NAMALWA (cell line): ENCODE data around the gene SPTAN1.

Experiments used
- DNase-seq: peaks from one replicate; pipeline ENCODE4 v3.0.0-alpha.2; 2015; ENCODE audit warnings: low spot score

Gene SPTAN1

DNA sequence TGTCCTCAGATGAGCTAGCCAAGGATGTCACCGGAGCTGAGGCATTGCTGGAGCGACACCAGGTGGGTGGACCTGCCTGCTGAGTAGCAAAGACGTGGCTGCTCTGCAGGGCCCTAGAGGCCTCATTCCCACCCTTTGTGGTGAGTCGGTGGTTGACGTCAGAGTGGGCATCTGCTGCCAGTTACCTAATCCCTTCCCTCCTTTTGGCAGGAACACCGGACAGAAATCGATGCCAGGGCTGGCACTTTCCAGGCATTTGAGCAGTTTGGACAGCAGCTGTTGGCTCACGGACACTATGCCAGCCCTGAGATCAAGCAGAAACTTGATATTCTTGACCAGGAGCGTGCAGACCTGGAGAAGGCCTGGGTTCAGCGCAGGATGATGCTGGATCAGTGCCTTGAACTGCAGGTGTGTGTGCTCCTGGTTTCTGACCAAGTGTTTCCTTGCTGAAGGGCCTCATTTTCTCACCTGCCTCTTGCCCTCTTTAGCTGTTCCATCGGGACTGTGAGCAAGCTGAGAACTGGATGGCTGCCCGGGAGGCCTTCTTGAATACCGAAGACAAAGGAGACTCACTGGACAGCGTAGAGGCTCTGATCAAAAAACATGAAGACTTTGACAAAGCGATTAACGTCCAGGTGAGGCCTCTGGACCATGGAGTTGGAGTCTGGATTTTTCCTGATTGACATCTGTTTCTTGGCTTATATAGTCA lies 55.4 kb downstream of the SPTAN1 start:
- DNase-seq = no peak

DNA sequence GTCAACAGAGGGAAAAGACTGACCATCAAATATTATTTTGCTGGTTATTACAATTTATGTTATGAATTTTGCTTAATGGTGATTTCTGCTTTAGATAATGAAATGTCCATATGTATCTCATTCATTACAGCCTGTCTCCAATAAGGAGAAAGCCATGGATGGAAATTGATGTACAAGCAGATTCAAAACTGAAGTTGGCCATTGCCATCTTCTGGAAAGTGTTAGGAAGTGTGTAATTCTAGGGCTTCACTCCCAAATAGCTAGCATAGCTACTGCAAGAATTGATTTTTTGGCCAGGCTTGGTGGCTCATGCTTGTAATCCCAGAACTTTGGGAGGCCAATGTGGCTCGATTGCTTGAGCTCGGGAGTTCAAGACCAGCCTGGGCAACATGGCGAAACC lies 58.5 kb downstream of the SPTAN1 start:
- no peak for DNase-seq

DNA sequence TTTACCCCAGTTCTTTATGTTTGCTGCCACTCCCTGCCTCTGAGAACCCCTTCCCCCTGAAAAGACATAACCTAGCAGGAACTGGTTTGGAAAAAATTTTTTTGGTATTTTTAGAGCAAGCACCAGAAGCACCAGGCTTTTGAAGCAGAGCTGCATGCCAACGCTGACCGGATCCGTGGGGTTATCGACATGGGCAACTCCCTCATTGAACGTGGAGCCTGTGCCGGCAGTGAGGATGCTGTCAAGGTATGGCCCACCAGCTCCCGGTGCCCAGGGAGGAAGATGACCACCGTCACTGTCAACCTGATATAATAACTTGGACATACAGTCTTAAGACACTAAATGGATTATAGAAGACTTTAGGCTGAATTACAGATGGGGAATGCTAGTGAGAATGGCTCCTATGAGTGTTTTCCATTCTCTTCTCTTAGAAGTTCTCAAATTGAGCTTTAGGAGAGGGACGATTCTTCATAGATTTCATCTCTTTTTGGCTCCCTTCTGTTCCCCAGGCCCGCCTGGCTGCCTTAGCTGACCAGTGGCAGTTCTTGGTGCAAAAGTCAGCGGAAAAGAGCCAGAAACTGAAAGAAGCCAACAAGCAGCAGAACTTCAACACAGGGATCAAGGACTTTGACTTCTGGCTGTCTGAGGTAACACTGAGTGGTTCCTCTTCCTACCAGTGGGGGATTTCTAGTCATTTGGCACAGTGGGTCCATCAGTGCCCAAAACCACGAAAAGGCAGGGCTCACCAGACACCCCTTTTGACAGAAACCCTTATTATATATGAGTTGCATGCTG lies 59.4 kb downstream of the SPTAN1 start:
- DNase-seq = no peak

DNA sequence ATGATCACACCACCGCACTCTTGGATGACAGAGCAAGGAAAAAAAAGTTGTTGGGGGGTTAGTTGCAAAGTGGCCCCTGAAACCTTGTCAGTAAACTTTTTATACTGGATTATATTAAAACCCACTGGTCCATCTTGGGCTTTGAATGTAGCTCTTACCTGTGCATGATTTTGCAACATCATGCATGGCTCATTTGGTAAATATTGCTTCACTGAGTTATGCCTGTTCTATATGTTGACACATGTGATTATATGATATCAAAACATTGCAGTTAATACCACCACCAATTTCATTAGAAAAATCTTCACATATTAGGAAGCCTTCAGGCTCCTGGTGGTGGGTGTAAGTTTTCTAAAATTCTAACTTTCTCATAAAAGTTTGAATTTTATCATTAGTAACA lies 62.3 kb downstream of the SPTAN1 start:
- DNase-seq = no peak

DNA sequence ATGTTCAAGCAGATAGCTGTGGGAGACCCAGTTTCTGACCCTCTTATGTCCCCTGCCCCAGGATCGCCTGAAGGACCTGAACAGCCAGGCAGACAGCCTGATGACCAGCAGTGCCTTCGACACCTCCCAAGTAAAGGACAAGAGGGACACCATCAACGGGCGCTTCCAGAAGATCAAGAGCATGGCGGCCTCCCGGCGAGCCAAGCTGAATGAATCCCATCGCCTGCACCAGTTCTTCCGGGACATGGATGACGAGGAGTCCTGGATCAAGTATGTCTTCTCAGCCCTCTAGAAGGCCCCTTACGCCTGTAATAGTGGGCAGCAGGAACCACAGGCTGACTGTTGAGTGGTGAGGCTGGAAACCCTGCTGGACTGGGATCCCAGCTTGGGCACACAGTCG lies 63.2 kb downstream of the SPTAN1 start:
- DNase-seq = no peak

DNA sequence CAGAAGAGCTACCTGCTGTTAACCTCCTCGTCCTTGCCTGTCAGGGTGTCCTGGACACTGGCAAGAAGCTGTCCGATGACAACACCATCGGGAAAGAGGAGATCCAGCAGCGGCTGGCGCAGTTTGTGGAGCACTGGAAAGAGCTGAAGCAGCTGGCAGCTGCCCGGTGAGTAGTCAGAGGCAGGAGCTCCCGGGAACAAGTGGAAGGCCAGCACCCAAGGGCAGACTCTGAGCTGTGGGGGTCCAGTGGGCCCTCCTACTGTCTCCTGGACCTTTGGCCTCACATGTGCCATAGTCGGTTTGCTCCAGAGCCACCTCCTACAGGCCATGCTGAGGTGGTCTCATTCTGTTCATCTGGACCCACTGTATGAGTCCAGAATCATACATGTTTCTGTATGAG lies 65.6 kb downstream of the SPTAN1 start:
- no peak for DNase-seq

DNA sequence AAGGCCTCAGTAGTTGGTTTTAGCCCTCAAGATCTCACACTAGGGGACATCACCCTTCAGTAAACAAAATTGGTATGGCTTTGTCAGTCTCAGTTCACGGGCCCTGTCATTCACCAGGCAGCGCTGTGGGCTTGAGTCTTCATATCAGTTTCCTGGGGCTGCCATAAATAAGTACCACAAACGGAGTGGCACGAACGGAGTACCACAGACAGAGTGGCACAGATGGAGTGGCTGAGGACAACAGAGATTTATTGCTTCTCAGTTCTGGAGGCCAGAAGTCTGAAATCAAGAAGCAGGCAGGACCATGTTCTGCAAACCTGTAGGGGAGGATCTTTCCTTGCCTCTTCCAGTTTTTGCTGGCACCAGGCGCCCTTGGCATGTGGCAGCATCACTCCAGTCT lies 66.7 kb downstream of the SPTAN1 start:
- DNase-seq = no peak

DNA sequence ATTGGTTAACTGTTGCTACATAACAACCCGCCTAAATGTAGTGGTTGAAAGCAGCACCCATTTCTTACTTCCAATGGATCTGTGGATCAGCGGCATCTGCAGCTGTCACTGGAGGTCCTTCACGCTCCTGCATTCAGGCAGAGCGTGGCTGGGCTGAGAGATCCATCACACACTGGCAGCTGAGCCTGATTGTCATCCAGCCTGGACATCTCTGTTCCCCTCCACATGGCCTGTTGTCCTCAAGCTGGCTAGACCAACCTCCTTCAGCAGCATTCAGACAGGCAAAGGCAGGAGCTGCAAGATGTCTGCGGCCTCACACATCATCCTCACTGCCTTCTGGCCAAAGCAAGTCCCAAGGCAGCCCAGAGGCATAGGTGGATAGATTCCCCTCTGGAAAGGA lies 67.4 kb downstream of the SPTAN1 start:
- DNase-seq = no peak

DNA sequence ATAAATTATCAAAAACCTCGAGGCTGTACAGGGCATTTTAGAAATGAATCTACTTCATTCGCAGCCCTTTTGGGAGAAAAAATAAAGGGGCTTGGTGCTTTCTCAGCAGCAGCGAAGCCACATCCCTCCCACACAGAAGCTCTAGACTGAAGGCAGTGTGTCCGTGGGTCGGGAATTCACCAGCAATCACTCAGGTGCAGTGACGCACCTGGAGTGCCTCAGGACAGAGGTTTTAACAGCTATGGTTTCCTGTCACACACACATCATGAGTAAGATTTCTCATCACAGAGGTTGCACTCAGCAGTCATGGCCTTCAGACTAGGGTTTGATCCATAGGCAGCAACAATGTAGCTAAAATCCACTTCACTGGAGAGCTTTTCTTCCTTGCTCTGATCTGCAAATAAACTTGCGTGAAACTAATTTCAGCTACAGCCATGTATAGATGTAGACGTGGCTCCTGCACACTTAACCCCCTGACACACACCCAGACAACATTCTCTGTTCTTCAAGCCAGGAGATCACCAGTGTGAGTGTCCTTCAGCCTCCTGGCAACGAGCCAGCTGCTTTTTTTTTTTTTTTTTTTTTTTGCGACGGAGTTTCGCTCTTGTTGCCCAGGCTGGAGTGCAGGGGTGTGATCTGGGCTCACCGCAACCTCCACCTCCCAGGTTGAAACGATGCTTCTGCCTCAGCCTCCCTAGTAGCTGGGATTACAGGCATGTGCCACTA lies 69.5 kb downstream of the SPTAN1 start:
- DNase-seq = no peak

DNA sequence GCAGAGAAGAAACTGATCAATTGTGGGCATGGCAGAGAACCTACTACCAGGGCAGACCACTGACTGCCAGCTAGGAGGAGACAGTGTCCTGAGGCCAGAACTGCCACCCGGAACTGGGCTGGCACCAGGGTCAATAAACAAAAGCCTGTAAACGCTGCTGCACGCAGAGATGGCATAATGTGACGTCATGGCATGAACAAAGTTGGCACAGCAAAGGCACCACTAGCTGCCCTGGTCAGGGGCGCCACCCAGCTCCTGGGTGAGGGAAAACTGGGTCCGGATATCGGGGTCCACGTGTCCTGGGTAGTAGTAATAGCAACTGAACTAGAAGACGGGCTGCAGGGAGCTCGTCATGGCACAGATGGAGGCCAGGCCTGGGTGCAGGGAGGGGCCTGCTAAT lies 72.2 kb downstream of the SPTAN1 start:
- no peak for DNase-seq

DNA sequence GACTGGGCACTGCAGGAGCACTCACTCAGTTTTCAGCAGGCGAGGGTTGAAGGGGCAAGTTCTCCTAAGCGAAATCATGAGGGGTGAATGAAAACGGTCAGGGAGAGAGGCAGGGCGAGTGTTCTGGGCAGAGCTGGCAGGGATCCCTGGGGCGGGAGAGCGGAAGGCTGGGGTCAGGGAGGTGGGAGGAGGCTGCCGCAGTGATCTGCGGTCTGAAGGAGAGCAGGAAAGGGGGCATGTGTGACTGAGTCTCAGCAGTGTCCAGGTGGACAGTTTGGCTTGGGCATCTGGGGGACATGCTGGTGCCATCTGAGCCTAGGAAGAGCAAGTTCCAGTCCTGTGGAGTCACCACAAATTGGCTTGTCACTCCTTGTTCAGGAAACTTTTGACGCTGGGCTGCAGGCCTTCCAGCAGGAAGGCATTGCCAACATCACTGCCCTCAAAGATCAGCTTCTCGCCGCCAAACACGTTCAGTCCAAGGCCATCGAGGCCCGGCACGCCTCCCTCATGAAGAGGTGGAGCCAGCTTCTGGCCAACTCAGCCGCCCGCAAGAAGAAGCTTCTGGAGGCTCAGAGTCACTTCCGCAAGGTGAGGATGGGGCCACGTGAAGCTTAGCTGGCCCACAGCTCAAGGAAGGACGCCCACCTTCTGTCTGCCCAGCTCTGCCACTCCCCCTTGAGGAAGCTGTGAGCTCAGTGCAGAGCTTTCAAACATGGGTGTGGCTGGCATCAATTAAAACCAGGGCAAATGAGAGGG lies 73.2 kb downstream of the SPTAN1 start:
- DNase-seq = no peak

DNA sequence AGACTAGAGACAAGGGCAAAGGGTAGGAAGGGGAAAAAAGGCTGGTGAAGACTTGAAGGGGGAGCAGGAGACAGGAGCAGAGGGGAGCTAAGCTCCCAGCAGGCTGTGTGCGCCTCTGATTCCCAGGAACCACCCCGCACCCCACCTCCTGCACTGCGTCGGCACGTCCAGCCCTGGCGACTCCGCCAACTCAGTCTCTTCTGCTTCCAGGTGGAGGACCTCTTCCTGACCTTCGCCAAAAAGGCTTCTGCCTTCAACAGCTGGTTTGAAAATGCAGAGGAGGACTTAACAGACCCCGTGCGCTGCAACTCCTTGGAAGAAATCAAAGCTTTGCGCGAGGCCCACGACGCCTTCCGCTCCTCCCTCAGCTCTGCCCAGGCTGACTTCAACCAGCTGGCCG lies 73.8 kb downstream of the SPTAN1 start:
- no peak for DNase-seq

DNA sequence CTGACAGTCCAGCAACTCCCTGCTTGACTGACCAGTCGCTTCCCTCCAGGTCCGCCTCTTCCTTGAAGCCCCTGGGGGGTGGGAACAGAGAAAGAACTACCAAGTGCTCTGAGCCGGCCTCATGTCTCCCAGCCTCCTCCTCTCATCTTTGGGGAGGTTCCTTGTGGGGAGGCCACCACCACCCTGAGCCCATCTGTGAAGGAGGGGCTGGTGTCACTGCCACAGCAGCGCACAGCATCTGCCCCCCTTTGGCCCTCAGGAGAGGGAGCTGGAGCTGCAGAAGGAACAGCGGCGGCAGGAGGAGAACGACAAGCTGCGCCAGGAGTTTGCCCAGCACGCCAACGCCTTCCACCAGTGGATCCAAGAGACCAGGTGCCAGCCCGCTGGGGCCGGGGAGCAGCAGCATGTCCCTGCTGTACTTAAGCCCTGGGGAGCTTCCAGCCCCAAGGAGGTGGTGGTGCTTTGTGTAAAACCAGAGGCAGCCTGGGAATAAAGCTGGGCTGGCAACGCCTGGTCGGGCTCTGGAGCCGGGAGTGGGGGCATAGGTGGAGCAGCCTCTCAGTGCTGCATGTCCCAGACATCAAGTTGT lies 74.8 kb downstream of the SPTAN1 start:
- no peak for DNase-seq

DNA sequence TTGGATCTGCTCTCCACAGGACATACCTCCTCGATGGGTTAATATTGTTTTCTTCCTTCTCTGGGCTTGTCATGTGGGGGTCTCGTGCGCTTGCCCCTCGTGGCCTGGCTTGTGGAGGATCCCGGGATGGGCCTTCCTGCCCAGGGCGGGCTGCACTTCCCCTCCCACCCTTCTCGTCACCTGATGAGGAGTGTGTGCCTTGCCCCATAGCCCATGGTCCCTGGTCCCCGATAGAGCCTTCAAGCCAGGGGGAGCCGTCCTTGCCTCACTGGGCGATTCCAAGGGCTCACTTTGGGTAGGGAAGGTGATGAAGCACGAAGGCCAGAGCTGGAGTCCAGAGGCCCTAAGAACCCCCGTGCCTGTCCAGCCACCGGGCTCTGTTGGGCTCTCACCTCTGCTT lies 75.5 kb downstream of the SPTAN1 start:
- DNase-seq = no peak

DNA sequence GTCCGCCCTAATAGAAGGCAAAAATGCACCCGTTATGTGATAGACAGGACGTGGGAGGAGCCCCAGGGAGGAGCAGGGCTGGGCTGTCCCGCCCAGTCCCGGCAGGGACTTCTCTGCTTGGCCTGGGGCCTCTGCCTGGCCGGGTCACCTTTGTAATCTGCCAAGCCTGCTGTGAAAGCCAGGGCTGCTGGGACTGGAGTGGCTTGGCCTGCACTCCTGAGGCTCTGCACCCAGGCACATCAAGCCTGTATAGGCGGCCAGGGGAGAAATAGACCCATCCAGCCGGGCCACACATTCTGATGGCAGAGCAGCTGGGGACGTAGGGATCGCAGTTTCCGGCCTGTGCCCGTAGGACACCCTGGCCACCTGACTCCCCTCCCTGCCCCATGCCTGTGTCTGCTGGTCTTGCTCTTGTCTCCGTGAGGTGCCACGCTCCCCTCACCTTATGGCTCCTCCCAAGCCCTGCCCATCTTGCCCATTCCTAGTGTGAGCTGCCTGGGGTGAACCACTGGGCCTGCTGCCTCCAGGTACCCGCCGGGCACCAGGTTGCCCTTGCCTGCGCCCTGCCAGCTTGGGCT lies 76.2 kb downstream of the SPTAN1 start:
- no peak for DNase-seq

DNA sequence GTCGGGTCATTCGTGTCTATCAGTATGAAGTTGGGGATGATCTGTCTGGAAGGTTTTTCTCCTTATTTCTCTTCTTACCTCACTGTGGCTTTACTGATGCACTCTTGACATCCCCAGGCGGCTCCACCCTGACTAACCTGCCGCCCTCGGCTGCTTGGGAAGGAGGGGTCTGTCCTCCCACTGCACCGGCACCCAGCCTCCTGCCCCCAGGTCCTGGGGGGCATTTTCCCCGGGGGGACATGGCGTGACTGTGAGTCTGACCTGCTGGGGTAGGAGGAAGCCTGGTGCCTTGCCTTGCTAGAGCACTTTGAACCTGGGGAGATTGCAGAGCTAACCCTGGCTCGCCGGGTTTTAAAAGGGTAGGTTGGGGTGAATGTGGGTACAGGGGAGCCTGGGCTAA lies 76.7 kb downstream of the SPTAN1 start:
- DNase-seq = no peak

DNA sequence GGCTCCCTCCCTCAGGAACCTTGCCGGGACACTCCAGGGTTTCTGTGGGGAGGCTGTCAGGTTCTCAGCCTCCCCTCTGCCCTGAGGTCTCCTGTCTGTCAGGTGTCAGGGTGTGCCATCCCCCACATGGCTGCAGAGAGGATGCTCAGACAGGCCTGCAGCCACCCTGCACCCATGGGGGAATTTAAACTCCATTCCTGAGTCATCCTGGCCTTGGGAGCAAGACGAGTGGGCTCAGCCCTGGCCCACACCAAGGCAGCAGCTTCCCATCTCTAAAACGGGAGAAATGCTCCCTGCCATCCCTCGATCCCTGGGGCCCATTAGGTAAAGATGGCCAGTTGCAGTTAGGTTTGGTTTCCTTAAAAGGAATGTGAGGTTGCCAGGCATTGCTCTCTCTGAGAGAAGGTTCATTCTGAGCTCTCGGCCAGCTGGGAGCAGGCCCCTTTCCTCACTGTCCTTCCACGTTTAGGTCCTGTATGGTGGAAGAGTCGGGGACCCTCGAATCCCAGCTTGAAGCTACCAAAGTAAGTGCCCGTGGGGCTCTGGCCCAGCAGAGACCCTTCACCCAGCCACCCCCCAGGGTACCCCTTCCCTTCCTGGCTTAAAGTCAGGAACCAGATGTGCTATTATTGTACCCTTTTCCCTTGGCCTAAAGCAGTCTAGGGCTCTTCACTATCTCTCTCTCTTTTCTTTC lies 77.6 kb downstream of the SPTAN1 start:
- no peak for DNase-seq

DNA sequence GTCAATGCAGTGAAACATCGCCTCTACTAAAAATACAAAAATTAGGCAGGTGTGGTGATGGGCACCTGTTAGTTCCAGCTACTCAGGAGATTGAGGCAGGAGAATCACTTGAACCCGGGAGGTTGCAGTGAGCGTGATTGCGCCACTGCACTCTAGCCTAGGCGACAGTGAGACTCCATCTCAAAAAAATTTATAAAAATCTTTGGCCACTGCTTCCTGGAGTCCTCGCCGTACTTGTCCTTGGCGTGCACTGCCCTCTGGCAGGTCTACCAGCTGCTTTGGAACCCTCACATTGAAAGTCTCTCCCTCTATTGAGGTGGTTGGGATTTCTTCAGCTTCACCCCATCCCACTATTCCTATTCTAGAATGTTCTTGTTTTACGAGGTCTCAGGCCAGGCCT lies 79.2 kb downstream of the SPTAN1 start:
- no peak for DNase-seq

DNA sequence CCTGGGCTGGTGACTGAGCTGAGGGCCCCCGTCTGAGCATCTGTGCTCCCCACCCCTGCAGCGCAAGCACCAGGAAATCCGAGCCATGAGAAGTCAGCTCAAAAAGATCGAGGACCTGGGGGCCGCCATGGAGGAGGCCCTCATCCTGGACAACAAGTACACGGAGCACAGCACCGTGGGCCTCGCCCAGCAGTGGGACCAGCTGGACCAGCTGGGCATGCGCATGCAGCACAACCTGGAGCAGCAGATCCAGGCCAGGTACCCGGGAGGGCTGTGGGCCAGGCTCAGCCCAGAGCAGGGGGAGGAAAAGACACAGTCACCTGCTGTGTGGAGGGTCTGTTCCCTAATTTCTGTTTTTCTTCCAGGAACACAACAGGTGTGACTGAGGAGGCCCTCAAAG lies 79.7 kb downstream of the SPTAN1 start:
- no peak for DNase-seq

DNA sequence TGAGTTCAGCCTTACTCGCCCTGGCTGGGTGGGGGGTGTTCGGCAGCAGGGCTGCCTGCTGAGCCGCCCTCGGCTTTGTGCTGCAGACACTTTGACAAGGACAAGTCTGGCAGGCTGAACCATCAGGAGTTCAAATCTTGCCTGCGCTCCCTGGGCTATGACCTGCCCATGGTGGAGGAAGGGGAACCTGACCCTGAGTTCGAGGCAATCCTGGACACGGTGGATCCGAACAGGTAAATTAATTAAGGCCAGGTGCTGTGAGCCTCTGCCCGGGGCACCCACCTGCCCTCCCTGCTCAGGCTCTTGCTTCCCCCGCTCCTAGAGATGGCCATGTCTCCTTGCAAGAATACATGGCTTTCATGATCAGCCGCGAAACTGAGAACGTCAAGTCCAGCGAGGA lies 80.1 kb downstream of the SPTAN1 start:
- no peak for DNase-seq

DNA sequence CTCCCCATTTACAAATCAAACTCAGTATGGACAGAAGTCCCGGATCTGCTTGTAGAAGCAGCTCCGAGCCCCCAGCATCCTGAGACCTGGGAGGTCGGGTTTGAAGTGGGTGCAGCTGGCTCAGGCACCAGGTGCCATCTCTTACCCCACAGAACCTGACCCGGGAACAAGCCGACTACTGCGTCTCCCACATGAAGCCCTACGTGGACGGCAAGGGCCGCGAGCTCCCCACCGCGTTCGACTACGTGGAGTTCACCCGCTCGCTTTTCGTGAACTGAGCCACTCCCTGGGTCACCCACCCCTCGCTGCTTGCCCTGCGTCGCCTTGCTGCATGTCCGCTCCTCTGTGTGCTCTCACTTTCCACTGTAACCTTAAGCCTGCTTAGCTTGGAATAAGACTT lies 80.7 kb downstream of the SPTAN1 start:
- no peak for DNase-seq
